HG03520 (cell line): Measurements from ENCODE around the gene NEK4.
"Not testable (repeated sequence)": the region's sequence is repeated elsewhere in the genome, so short reads cannot be mapped to it uniquely, and the experiment has no call there.

Experiments used
- ATAC-seq: cut with Tn5 transposase; IDR thresholded peaks from one replicate; pipeline ENCODE4 v1.9.1; 2021; ENCODE audit warnings: mild to moderate bottlenecking, moderate library complexity; ENCODE audit not compliant: unreplicated experiment

NEK4 gene

GRCh38 chr3:52779837-52780585 lies 9.3 kb upstream of the NEK4 start:
- no peak for ATAC-seq

- ATAC-seq: peak; percentile 78
Measured at GRCh38 chr3:52779011-52779836, 8.5 kb upstream of the NEK4 start.

- ATAC-seq: no peak
Measured at GRCh38 chr3:52777959-52778805, 7.4 kb upstream of the NEK4 start.

- ATAC-seq: no peak
Measured at GRCh38 chr3:52777127-52777958, 6.6 kb upstream of the NEK4 start, which contains the start of gene ITIH1. TSS of gene ITIH1 (plus strand) at chr3:52777599. CDS start at chr3:52777616, 17 bp downstream.

GRCh38 chr3:52776486-52776885 lies 5.7 kb upstream of the NEK4 start:
- not testable (repeated sequence) for ATAC-seq

- no peak for ATAC-seq
Measured at GRCh38 chr3:52775877-52776276, 5.1 kb upstream of the NEK4 start.

GRCh38 chr3:52774901-52775864 lies 4.4 kb upstream of the NEK4 start:
- ATAC-seq: no peak

- no peak for ATAC-seq
Measured at GRCh38 chr3:52774066-52774713, 3.5 kb upstream of the NEK4 start.

GRCh38 chr3:52773361-52774065 lies 2.8 kb upstream of the NEK4 start:
- ATAC-seq: no peak

GRCh38 chr3:52771702-52772101 lies 962 bp upstream of the NEK4 start:
- no peak for ATAC-seq

- ATAC-seq: no peak
Measured at GRCh38 chr3:52771334-52771681, 568 bp upstream of the NEK4 start.

- no peak for ATAC-seq
Measured at GRCh38 chr3:52769786-52770455, 819 bp downstream of the NEK4 start.

GRCh38 chr3:52763466-52763865 lies 7.3 kb downstream of the NEK4 start:
- ATAC-seq: no peak

- ATAC-seq: no peak
Measured at GRCh38 chr3:52756141-52756540, 14.6 kb downstream of the NEK4 start.

- no peak for ATAC-seq
Measured at GRCh38 chr3:52754373-52754772, 16.4 kb downstream of the NEK4 start.

- no peak for ATAC-seq
Measured at GRCh38 chr3:52752045-52752660, 18.6 kb downstream of the NEK4 start.

- no peak for ATAC-seq
Measured at GRCh38 chr3:52743721-52744120, 27.0 kb downstream of the NEK4 start.
